Testis (tissue), 2 donors: ENCODE data around the gene ABTB1.

ENCODE experiments used
- POLR2A ChIP-seq: fragments of 450-650 bp; IDR thresholded peaks from one replicate; pipeline ENCODE4 v1.6.1; 2017; ENCODE audit warnings: antibody characterized with exemption, mild to moderate bottlenecking, moderate library complexity
- TF ChIP-seq, protein P1 (sequence below), 3 experiments: fragments of 450-650 bp in 2 of 3; fragments of 200-600 bp in 1 of 3; sonication (generic) in 1 of 3; IDR thresholded peaks; one replicate each; pipeline ENCODE4 v1.5.1; 2016 to 2019; ENCODE audit warnings: antibody characterized with exemption in 3 of 3, mild to moderate bottlenecking in 2 of 3, moderate library complexity in 1 of 3

DNA sequence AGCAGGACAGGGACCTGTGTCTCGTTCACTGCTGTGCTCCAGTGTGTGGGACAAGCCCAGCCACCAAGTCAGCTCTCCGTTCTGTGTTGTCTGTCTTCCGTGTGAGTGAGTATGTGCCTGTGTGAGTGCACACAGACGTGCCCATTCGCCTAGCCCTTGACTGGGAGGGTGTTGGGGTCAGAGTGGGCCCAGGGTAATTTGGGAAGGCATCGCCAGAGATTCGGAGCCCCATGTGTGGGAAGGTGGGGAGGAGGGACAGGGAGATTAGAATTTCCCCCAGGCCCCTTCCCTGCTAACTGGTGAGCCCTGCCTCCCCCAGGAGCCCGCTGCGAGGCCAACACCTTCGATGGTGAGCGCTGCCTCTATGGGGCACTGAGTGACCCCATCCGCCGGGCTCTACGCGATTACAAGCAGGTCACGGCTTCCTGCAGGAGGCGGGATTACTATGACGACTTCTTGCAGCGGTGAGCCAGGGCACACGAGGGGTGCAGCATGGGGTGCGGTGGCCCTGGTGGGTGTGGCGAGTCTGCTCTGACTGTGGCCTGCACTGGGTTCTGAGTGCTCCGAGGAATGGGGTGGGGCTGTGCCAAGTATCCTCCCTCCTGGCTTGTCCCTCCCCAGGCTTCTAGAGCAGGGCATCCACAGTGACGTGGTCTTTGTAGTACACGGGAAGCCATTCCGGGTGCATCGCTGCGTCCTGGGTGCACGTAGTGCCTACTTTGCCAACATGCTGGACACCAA lies 3.1 kb downstream of the ABTB1 start:
- no peak for TF ChIP-seq POLR2A
- TF ChIP-seq, protein P1, sequence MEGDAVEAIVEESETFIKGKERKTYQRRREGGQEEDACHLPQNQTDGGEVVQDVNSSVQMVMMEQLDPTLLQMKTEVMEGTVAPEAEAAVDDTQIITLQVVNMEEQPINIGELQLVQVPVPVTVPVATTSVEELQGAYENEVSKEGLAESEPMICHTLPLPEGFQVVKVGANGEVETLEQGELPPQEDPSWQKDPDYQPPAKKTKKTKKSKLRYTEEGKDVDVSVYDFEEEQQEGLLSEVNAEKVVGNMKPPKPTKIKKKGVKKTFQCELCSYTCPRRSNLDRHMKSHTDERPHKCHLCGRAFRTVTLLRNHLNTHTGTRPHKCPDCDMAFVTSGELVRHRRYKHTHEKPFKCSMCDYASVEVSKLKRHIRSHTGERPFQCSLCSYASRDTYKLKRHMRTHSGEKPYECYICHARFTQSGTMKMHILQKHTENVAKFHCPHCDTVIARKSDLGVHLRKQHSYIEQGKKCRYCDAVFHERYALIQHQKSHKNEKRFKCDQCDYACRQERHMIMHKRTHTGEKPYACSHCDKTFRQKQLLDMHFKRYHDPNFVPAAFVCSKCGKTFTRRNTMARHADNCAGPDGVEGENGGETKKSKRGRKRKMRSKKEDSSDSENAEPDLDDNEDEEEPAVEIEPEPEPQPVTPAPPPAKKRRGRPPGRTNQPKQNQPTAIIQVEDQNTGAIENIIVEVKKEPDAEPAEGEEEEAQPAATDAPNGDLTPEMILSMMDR (IDR thresholded peaks at IDR 0.05), result no peak
